ENCODE results near the gene CRACR2A.

CRACR2A gene

DNA sequence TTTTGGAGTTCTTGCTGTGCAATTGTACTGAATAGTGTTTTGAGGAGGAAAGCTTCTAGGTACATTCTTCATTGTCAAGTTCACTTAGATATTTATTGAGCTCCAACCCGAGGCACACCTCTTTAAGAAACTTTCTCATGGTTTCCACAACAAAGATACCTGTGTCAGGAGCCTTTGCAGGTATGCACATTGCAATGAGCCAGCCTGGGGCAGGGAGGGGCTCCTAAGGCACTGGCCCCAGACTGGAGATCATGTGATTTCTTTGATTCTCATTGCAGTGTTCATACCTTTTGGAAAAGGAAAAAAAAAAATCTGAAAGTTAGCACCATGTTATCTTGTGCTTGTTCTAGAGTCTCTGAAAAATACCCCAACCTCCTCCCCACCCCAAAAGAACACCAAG is 181.6 kb downstream of the CRACR2A start:
- FAIRE-seq = no peak
- no peak for DNase-seq (ENCODE audit: low spot score)

DNA sequence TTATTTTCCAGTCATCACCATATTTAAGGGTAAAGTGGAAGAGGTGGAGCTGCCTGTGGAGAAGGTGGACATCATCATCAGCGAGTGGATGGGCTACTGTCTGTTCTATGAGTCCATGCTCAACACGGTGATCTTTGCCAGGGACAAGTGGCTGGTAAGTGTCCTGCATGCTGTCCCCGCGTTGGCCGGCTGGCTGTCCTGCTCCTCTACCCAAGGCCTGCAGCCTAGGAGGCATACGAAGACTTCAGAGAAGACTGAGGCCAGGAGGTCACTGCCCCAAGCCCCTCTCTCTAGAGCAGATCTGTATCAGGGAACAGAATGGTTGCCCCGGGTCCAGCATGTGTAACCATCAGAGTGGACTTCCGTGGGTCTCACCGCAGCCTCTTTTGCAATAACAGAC is 184.2 kb downstream of the CRACR2A start:
- FAIRE-seq = no peak
- no peak for DNase-seq (ENCODE audit: low spot score)

DNA sequence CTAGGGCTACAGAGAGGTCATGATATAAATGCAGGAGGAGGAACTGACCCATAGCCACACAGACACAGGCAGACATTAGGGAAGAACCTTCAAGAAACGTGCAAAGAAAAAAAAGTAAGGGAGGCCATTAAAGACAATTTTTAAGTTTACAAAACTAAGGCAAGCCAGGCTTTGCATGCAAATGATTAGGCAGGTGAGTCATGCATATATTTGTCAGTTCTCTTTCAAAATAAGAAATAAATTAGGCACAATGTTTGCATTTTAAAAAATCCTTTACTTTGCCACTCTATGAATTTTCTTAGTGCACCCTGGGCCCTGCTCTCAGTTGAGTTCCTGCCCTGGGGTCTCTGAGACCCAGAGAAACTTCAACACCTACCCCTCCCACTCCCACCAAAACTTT is 186.9 kb downstream of the CRACR2A start:
- FAIRE-seq = no peak

More for the DNA sequence above, 186.9 kb downstream of the CRACR2A start:
- DNase-seq (ENCODE audit: low spot score) = no peak

All from RCC 7860 (cell line).